HG03196 (cell line): ENCODE measurements around the gene NADSYN1.

ENCODE experiments used
- ATAC-seq: cut with Tn5 transposase; IDR thresholded peaks from one replicate; pipeline ENCODE4 v1.9.1; 2021; ENCODE audit not compliant: unreplicated experiment

Gene NADSYN1

DNA sequence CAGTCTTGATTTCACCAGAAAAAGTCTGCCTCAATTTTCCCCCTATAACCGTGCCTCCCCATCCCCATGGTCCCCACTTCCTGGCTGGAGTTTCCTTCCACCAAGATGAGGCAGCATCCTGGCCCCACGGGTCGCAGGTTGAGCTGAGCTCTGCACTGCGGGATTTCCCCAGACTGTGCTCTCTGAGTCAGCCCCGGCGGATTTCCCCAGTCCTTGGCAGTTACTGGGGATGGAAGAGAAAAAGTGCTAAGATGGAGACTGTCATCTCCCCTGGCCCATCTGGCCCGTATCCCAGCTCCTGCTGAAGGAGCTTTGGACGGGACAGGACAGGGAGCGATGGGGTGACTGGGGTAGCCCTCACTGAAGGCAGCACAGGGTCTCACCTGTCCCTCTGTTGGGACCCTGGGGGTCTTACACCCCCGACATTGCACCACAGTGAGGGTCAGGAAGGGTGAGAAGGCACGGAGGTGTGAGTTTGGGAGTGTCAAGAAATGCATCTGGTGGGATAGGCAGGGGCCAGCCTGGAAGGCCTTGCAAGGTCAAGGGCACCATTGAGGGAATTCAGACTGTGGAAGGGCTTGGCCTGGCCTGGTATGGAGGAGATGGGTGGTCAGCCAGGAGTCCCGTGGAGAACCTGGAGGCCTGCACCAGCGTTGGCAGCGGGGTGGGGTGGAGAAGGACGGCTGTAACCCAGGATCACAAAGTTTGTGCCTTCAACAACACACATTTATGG is 36.5 kb downstream of the NADSYN1 start:
- ATAC-seq: no peak

DNA sequence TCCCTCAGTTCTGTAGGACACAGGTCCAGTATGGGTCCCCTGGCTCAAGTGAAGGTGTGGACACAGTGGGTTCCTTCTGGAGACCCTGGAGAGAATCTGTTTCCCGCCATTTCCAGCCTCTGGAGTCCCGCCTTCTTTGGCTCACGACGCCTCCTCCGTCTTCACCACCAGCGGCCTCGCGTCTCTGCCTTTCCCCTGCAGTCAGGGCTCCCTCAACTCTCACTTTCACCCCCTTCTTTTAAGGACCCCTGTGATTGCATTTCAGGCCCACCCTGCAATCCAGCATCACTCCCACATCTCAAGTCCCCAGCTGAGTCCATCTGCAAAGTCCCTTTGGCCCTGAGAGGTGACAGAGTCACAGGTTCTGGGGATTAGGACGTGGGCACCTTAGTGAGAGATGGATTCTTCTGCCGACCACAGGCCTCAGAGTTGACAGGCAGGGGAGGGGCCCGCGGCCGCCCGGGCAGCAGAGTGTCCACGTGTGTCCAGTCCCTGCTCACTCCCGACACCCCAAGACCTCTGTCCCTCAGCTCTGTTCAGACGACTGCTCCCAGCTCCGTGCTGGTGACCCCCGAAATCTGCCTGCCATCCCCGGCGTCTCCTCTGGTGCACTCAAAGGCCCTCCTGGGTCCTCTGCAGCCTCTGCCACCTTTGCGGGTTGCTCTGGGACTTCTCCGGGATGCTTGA is 37.2 kb downstream of the NADSYN1 start:
- ATAC-seq: no peak

- no peak for ATAC-seq
Measured at GRCh38 chr11:71490731-71491390, 37.9 kb downstream of the NADSYN1 start.

DNA sequence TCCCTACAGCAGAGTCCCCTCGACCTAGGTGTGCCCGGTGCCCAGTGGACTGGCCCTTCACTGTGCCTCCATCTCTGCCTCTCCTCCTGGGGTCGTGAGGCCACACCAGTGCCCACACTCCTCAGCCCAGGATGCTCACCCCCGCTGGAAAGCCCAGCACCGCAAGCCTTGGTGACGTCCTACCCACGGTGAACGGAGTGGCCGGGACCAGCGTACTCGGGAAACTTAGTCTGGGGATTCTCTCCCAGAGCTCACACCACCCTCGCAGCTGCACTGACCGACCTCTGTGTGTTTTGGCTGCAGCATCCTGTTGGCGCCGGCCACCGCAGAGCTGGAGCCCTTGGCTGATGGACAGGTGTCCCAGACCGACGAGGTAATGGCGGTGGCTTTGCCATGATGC is 38.5 kb downstream of the NADSYN1 start:
- ATAC-seq: no peak

- ATAC-seq: no peak
Measured at GRCh38 chr11:71491940-71492339, 38.9 kb downstream of the NADSYN1 start.

DNA sequence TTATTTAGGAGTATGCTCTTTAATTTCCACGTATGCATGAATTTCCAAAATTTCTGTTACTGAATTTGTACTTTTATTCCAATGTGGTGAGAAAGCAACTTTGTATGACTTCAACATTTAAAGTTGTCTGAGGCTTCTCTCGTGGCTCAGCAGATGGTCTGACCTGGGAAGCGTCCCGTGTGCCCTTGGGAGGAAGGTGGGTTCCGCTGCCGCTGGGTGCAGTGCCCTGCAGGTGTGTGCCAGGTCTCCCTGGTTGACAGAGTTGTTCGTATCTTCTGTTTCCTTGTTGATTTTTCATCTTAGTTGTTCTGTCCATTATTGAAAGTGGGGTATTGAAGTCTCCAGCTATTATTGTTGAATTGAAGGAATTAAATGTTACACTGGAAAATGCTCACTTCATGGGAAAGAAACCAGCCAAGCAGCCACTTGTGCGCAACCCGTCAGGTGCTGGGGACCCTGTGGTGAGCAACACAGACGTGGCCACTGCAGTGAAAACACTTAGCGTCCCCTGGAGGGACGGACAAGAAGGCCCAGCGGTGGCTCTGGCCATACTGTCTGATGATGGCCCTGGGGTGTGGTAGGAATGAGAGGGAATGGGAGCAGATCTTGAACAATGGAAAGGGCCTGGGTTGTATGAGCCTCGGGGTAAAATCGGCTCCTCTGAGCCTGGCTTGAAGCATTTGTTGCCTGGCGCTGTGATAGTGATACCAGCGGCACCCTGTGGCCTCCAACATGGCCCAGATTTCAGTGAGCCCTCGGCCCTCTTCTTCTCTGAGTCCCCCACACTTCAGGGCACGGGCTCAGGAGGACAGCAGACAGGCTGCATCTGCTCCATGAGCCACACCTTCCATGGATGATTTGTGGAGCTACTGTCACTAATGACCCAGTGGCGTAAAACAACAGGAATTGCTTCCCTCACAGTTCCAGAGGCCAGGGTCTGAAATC is 42.6 kb downstream of the NADSYN1 start:
- ATAC-seq: no peak

GRCh38 chr11:71496421-71496820 is 43.4 kb downstream of the NADSYN1 start:
- ATAC-seq: no peak

GRCh38 chr11:71498091-71498490 is 45.1 kb downstream of the NADSYN1 start:
- no peak for ATAC-seq

GRCh38 chr11:71499125-71499524 is 46.1 kb downstream of the NADSYN1 start:
- no peak for ATAC-seq

DNA sequence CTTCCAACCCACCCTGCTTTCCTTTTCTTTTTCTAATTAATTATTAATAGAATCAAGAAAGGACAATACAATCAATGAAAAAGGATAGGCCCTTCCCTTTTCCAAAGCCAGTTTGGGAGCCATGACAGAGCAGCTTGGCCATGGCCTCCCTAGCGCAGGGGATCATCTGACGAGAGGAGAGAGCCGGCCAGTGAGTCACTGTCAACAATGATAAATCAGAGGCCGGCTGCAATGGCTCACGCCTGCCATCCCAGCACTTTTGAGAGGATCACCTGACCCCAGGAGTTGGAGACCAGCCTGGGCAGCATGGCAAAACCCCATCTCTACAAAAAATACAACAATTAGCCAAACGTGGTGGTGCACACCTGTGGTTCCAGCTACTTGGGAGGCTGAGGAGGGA is 46.5 kb downstream of the NADSYN1 start:
- no peak for ATAC-seq

- no peak for ATAC-seq
Measured at GRCh38 chr11:71500601-71501021, 47.6 kb downstream of the NADSYN1 start.

GRCh38 chr11:71501071-71501985 is 48.3 kb downstream of the NADSYN1 start:
- no peak for ATAC-seq

DNA sequence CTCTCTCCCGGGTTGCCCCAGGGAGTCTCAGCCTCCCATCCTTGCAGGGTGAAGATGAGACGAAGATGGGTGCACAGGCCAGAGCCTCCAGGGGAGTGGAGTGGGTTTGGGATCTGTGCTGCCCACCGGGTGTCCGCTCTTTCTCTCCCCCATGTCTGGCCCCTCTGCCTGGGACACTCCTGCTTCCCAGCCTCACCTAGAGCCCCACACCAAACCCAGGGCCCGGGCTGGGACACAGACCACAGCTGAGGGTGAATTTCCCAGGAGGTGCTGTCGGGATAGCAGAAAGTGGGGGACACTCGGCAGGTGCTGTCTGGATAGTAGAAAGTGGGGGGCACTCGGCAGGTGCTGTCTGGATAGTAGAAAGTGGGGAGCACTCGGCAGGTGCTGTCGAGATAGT is 49.0 kb downstream of the NADSYN1 start:
- ATAC-seq: no peak

- no peak for ATAC-seq
Measured at GRCh38 chr11:71502871-71503435, 50.0 kb downstream of the NADSYN1 start.

DNA sequence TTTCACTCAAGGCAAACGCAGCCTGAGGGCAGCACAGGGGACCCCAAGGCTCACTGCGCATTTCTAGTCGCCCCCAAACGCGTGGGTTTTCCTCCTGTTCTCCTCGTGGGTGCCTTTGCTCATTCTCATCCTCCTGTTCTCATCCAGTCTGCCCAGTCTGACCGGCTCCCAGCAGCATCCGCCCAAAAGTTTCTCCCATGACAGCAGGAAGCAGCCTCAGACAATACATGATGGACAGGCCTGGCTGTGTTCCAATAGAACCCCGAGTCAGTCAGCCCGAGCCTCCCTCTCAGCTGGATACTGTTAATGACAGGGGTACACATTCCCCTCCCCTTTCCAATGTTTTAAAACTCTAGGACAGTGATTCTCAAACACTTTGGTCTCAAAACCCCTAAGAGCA is 51.5 kb downstream of the NADSYN1 start:
- ATAC-seq: no peak

GRCh38 chr11:71505001-71505400 is 52.0 kb downstream of the NADSYN1 start:
- ATAC-seq: no peak

- no peak for ATAC-seq
Measured at GRCh38 chr11:71505781-71506180, 52.8 kb downstream of the NADSYN1 start.

DNA sequence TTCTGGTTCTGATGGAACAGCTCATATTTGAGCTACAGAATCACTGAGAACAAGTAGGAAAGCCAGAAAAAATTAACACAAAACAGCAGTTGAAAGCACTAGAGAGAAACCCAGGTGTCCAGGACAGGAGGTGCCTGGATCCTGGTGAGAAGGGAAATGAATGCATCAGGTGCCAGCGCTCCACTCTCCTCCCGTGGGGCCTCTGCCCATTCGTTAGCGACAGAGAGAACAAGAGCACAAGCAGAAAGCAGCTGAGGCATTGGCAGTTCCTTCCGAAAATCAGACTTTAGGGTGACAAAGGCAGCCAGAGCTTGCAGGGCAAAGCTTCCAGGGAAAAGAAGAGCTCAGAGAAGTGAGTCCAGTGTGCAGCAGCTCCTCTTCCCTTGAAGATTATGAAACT is 54.1 kb downstream of the NADSYN1 start:
- no peak for ATAC-seq
